Cardiac atrium fibroblast (primary cell): ENCODE results near the gene AMHR2. TPM values are rescaled to one million over a fixed set of nuclear protein-coding genes. Genes with fewer than 3 reads are reported as not detected.

Source experiments
- total RNA-seq: library from RNA; depleted of rRNA; stranded (reverse); fragments of >200 nt; gene quantifications from 2 replicates; pipeline ENCODE4 v1.2.3, GENCODE V29; 2015

Gene AMHR2
- not detected in 2 replicates for total RNA-seq

DNA sequence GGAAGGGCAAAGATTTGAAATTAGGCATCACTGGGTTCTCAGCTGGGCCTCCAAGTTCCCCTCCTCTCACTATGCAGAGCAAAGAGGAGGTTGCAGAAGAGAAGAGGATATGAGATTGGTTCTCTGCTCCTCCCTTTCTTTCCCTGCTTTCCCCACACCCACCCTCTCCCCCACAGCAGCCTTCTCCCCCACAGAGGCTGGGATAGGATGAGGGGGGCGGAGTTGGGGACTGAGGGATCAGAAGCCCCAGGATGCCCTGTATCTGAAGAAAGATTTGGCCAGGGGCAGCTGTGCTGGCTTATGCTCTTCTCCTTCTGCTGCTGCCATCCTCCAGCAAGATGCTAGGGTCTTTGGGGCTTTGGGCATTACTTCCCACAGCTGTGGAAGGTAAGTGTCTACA is at the start of gene AMHR2:
Gene AMHR2 (plus strand): TSS at position 259 of the 400 bp plus-strand sequence. CDS start 80 bp downstream, at position 339.

GRCh38 chr12:53380104-53380793 is 43.4 kb upstream of the AMHR2 start, which contains the start of gene SP1:
TSS of gene SP1 (plus strand) at chr12:53380176. CDS start at chr12:53380292, 116 bp downstream.

GRCh38 chr12:53441040-53441833 is 17.6 kb downstream of the AMHR2 start, which contains the start of gene PRR13:
TSS of gene PRR13 (plus strand) at chr12:53441734. CDS start at chr12:53442715, 981 bp downstream.

DNA sequence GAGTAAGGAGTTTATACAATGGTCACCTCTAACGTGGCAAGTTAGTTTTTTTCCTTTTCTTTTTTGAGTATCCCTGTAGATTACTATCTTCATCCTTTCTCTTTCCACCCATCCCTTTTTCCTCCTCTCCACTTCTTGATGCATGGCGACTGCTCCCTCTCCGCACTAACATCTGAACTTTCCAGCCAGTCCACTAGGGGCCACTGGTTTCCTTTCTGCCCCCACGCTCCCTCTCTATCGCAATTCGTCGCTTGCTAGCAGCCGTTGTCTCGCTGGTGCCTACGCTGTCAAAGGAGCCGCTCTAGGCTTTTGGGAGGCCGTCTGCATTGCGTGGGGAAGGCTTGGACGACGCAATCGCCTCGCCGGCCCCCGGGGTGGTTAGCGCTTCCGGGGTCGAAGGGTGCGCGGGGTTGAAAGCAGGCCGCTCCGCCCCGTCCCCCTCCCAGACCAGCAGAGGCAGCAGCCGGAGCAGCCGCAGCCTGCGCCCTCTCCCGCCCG is 28.1 kb downstream of the AMHR2 start, which contains the start of gene PCBP2:
Gene PCBP2 (plus strand): TSS at position 442 of the 498 bp plus-strand sequence. CDS start 2,699 bp downstream, outside the sequence.

Other genes with a start within 250 kb of the AMHR2 start
- gene ZNF740, start 243.1 kb upstream of the AMHR2 start, total RNA-seq, result 5.0 and 6.5 TPM in 2 replicates
- gene CSAD, start 242.9 kb upstream of the AMHR2 start, total RNA-seq, result 7.4 and 11.8 TPM in 2 replicates
- gene ITGB7, start 216.6 kb upstream of the AMHR2 start, total RNA-seq, result 0.18 TPM in 1 of 2 replicates, not detected in the other
- gene RARG, start 191.6 kb upstream of the AMHR2 start, total RNA-seq, result 15.6 and 17.7 TPM in 2 replicates
- 3.2 and 4.7 TPM in 2 replicates for gene ESPL1, start 155.6 kb upstream of the AMHR2 start, total RNA-seq
- gene PFDN5, start 128.3 kb upstream of the AMHR2 start, total RNA-seq, result 376 and 591 TPM in 2 replicates
- 38.6 and 54.3 TPM in 2 replicates for gene MYG1, start 124.2 kb upstream of the AMHR2 start, total RNA-seq
- gene AAAS, start 102.2 kb upstream of the AMHR2 start, total RNA-seq, result 46.2 and 50.2 TPM in 2 replicates
- gene SP7, start 87.5 kb upstream of the AMHR2 start, total RNA-seq, result not detected in 2 replicates
- gene SP1, start 43.7 kb upstream of the AMHR2 start, total RNA-seq, result 25.8 and 28.3 TPM in 2 replicates
- gene PRR13, start 17.9 kb downstream of the AMHR2 start, total RNA-seq, result 70.8 and 92.7 TPM in 2 replicates
- gene PCBP2, start 28.2 kb downstream of the AMHR2 start, total RNA-seq, result 158 and 225 TPM in 2 replicates
- 25.4 and 26.9 TPM in 2 replicates for gene MAP3K12, start 75.6 kb downstream of the AMHR2 start, total RNA-seq
- gene TARBP2, start 77.4 kb downstream of the AMHR2 start, total RNA-seq, result 30.1 and 43.5 TPM in 2 replicates
- not detected in 2 replicates for gene NPFF, start 83.6 kb downstream of the AMHR2 start, total RNA-seq
- gene ATF7, start 202.5 kb downstream of the AMHR2 start, total RNA-seq, result 12.6 and 19.9 TPM in 2 replicates